ENCODE results near the gene FZD8.

Gene FZD8

GRCh38 chr10:35674843-35675242, 32.7 kb upstream of the FZD8 start:
- H3K4me3 ChIP-seq (ENCODE audit: control insufficient read depth, low read depth, low read length) = no peak overlapping the region
- DNase-seq (ENCODE audit: low read depth) = no peak
- no peak for TF ChIP-seq CTCF (IDR thresholded peaks at IDR 0.05; ENCODE audit: control insufficient read depth, insufficient read depth, low read depth, low read length, missing control alignments)

GRCh38 chr10:35668865-35669650, 27.0 kb upstream of the FZD8 start:
- H3K4me3 ChIP-seq (ENCODE audit: control insufficient read depth, low read depth, low read length) = no peak overlapping the region
- no peak for DNase-seq (ENCODE audit: low read depth)
- no peak for TF ChIP-seq CTCF (IDR thresholded peaks at IDR 0.05; ENCODE audit: control insufficient read depth, insufficient read depth, low read depth, low read length, missing control alignments)

GRCh38 chr10:35667971-35668370, 25.9 kb upstream of the FZD8 start:
- DNase-seq (ENCODE audit: low read depth) = no peak
- TF ChIP-seq CTCF (IDR thresholded peaks at IDR 0.05; ENCODE audit: control insufficient read depth, insufficient read depth, low read depth, low read length, missing control alignments) = no peak
- H3K4me3 ChIP-seq (ENCODE audit: control insufficient read depth, low read depth, low read length) = no peak overlapping the region

- TF ChIP-seq CTCF (IDR thresholded peaks at IDR 0.05; ENCODE audit: control insufficient read depth, insufficient read depth, low read depth, low read length, missing control alignments) = no peak
- H3K4me3 ChIP-seq (ENCODE audit: control insufficient read depth, low read depth, low read length) = no peak overlapping the region
- DNase-seq (ENCODE audit: low read depth) = no peak
Measured at GRCh38 chr10:35667270-35667889, 25.3 kb upstream of the FZD8 start.

GRCh38 chr10:35661236-35661635, 19.1 kb upstream of the FZD8 start:
- no peak for TF ChIP-seq CTCF (IDR thresholded peaks at IDR 0.05; ENCODE audit: control insufficient read depth, insufficient read depth, low read depth, low read length, missing control alignments)
- peak; percentile 18 for DNase-seq (ENCODE audit: low read depth)
- no peak overlapping the region for H3K4me3 ChIP-seq (ENCODE audit: control insufficient read depth, low read depth, low read length)

- no peak for TF ChIP-seq CTCF (IDR thresholded peaks at IDR 0.05; ENCODE audit: control insufficient read depth, insufficient read depth, low read depth, low read length, missing control alignments)
- DNase-seq (ENCODE audit: low read depth) = no peak
- no peak overlapping the region for H3K4me3 ChIP-seq (ENCODE audit: control insufficient read depth, low read depth, low read length)
Measured at GRCh38 chr10:35659456-35659855, 17.4 kb upstream of the FZD8 start.
